B cell (primary cell): Measurements from ENCODE around the gene PAK6.

ENCODE experiments used
- EZH2 ChIP-seq: IDR thresholded peaks from 2 replicates; pipeline ENCODE4 v1.6.1; 2012; ENCODE audit warnings: borderline replicate concordance, low read depth, mild to moderate bottlenecking, moderate library complexity, low read length; ENCODE audit not compliant: insufficient read depth, poor library complexity, severe bottlenecking
- TF ChIP-seq, protein P1 (sequence below): fragments of 200-600 bp; IDR thresholded peaks from one replicate; pipeline ENCODE4 v1.8.0; 2022; ENCODE audit warnings: antibody characterized with exemption, mild to moderate bottlenecking

DNA sequence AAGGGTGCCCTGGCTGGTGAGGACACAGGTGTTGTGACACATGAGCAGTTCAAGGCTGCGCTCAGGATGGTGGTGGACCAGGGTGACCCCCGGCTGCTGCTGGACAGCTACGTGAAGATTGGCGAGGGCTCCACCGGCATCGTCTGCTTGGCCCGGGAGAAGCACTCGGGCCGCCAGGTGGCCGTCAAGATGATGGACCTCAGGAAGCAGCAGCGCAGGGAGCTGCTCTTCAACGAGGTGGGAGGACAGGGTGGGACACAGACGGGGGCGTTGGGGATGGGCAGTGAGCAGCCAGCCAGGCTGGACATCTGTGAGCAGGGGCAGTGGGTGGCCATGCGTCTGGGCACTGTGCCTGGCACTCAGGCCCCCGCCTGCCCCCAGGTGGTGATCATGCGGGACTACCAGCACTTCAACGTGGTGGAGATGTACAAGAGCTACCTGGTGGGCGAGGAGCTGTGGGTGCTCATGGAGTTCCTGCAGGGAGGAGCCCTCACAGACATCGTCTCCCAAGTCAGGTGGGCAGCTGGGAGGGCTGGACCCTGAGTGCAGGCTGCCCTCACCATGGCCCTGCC is 33.7 kb downstream of the PAK6 start:
- TF ChIP-seq, protein P1, sequence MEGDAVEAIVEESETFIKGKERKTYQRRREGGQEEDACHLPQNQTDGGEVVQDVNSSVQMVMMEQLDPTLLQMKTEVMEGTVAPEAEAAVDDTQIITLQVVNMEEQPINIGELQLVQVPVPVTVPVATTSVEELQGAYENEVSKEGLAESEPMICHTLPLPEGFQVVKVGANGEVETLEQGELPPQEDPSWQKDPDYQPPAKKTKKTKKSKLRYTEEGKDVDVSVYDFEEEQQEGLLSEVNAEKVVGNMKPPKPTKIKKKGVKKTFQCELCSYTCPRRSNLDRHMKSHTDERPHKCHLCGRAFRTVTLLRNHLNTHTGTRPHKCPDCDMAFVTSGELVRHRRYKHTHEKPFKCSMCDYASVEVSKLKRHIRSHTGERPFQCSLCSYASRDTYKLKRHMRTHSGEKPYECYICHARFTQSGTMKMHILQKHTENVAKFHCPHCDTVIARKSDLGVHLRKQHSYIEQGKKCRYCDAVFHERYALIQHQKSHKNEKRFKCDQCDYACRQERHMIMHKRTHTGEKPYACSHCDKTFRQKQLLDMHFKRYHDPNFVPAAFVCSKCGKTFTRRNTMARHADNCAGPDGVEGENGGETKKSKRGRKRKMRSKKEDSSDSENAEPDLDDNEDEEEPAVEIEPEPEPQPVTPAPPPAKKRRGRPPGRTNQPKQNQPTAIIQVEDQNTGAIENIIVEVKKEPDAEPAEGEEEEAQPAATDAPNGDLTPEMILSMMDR, result no peak
- TF ChIP-seq EZH2, result no peak
